ENCODE data around the gene HDLBP. TPM values are rescaled to one million over a fixed set of nuclear protein-coding genes. Genes with fewer than 3 reads are reported as not detected.

HDLBP gene
- total RNA-seq, 2 experiments from 2014 or later, result 170 to 176 TPM

DNA sequence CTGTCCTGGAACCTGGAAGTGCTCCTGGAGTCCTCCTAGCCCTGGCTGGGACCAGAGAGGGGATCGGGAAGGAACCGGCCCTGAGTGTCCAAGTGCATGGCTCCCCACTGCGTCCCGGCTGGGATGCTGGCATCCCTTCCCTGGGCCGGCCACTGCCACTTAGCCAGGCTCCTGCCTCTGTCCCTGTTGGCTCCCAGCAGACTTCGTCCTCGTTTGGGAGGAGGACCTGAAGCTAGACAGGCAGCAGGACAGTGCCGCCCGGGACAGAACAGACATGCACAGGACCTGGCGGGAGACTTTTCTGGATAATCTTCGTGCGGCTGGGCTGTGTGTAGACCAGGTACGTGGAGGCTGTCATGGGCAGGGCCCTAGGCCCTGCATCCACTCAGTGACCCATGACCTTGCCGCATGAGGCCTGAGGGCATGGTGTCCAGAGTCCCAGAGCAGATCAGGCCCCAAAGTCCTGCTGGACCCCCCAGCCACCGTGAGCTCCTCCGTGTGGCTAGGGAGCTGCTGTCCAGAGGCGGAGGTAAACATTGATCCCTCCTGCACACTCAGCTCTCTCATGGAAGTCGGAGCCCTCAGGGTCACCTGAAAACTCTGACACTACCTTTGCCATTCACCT is 119.9 kb downstream of the HDLBP start:
- intact Hi-C loops (cut with micrococcal nuclease; ENCODE audit: unreplicated experiment), result no loop called here
- H3K79me2 ChIP-seq (ENCODE audit: insufficient read depth, low read depth, low read length), result no peaks in the 10 kb centered on the region
- ChIA-PET CTCF (ENCODE audit: unreplicated experiment) (no interaction called here), POLR2A (interaction anchor here (0.6 kb wide), 1 partner anchor 21 kb away, joined by 3 read pairs; no protein-coding TSS in a partner anchor)
- no peak overlapping the region for H3K4me2 ChIP-seq (ENCODE audit: low read length)
- H3K9me3 ChIP-seq (ENCODE audit: low read length), result no peaks in the 10 kb centered on the region
- H3K36me3 ChIP-seq (ENCODE audit: insufficient read depth, low read length), result no peaks in the 10 kb centered on the region
- no peak overlapping the region for H3K27ac ChIP-seq (ENCODE audit: low read depth, low read length, poor library complexity, severe bottlenecking)
- H2AFZ ChIP-seq (ENCODE audit: low read length), result no peak overlapping the region
- H4K20me1 ChIP-seq (ENCODE audit: insufficient read depth, low read length), result no peaks in the 10 kb centered on the region
- no TSS peak for BruUV-seq (replicated peaks)
- H3K4me1 ChIP-seq (ENCODE audit: insufficient read depth, low read length, poor library complexity, severe bottlenecking), result no peaks in the 10 kb centered on the region
- TF ChIP-seq CTCF (conservative IDR thresholded peaks at IDR 0.05; ENCODE audit: low read length) (no peak), EZH2phosphoT487 (IDR thresholded peaks at IDR 0.05; ENCODE audit: borderline replicate concordance, low read depth, low read length) (no peak)
- H3K9me2 ChIP-seq (ENCODE audit: insufficient read depth, low read length), result no peaks in the 10 kb centered on the region
- H3K4me3 ChIP-seq (ENCODE audit: low read depth, low read length, poor library complexity, severe bottlenecking), result no peak overlapping the region
- no peak for DNase-seq (ENCODE audit: low spot score)

- TF ChIP-seq EZH2phosphoT487 (IDR thresholded peaks at IDR 0.05; ENCODE audit: borderline replicate concordance, low read depth, low read length), result no peak
- TF ChIP-seq CTCF (conservative IDR thresholded peaks at IDR 0.05; ENCODE audit: low read length), result no peak
- ChIA-PET POLR2A (interaction anchor here (0.7 kb wide), 1 partner anchor 228 kb away, joined by 4 read pairs; no protein-coding TSS in a partner anchor), CTCF (ENCODE audit: unreplicated experiment) (no interaction called here)
- DNase-seq (ENCODE audit: low spot score), result no peak
- no TSS peak for BruUV-seq (replicated peaks)
- Histone ChIP-seq H3K4me1 (ENCODE audit: insufficient read depth, low read length, poor library complexity, severe bottlenecking) (no peaks in the 10 kb centered on the region), H4K20me1 (ENCODE audit: insufficient read depth, low read length) (no peaks in the 10 kb centered on the region), H3K4me2 (ENCODE audit: low read length) (no peak overlapping the region), H3K79me2 (ENCODE audit: insufficient read depth, low read depth, low read length) (no peaks in the 10 kb centered on the region), H3K9me2 (ENCODE audit: insufficient read depth, low read length) (no peaks in the 10 kb centered on the region), H3K9me3 (ENCODE audit: low read length) (no peaks in the 10 kb centered on the region), H3K27ac (ENCODE audit: low read depth, low read length, poor library complexity, severe bottlenecking) (no peak overlapping the region), H3K4me3 (ENCODE audit: low read depth, low read length, poor library complexity, severe bottlenecking) (no peak overlapping the region), H3K36me3 (ENCODE audit: insufficient read depth, low read length) (no peaks in the 10 kb centered on the region), H2AFZ (ENCODE audit: low read length) (no peak overlapping the region)
- intact Hi-C loops (cut with micrococcal nuclease; ENCODE audit: unreplicated experiment), result no loop called here
These were observed 120.7 kb downstream of the HDLBP start for GRCh38 chr2:241194811-241195210.

DNA sequence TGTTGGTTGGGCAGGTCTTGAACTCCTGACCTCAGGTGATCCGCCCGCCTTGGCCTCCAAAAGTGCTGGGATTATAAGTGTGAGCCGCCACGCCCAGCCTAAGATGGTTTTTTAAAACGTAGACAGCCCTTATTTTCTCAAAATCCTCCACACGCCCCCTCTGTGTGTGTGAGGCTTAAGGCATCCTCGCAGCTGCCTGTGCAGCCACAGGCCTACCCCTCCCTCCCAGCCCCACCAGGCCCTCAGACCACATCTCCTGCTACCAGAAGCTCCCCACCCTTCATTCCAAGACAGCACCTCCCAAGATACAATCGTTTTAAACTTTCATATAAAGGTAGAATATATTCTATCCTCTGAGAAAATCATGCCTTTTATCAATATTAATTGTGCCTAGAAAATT is 122.2 kb downstream of the HDLBP start:
- no peak overlapping the region for H3K4me2 ChIP-seq (ENCODE audit: low read length)
- no peaks in the 10 kb centered on the region for H3K36me3 ChIP-seq (ENCODE audit: insufficient read depth, low read length)
- CTCF ChIA-PET (ENCODE audit: unreplicated experiment), result no interaction called here
- no peaks in the 10 kb centered on the region for H3K79me2 ChIP-seq (ENCODE audit: insufficient read depth, low read depth, low read length)
- no TSS peak for BruUV-seq (replicated peaks)
- H3K9me3 ChIP-seq (ENCODE audit: low read length), result no peaks in the 10 kb centered on the region
- no peak for DNase-seq (ENCODE audit: low spot score)
- peaks cover 6% of the 10 kb centered on the region for H3K4me1 ChIP-seq (ENCODE audit: insufficient read depth, low read length, poor library complexity, severe bottlenecking)
- H2AFZ ChIP-seq (ENCODE audit: low read length), result no peak overlapping the region
- no peak for TF ChIP-seq EZH2phosphoT487 (IDR thresholded peaks at IDR 0.05; ENCODE audit: borderline replicate concordance, low read depth, low read length)
- TF ChIP-seq CTCF (conservative IDR thresholded peaks at IDR 0.05; ENCODE audit: low read length), result no peak
- no peak overlapping the region for H3K4me3 ChIP-seq (ENCODE audit: low read depth, low read length, poor library complexity, severe bottlenecking)
- H4K20me1 ChIP-seq (ENCODE audit: insufficient read depth, low read length), result no peaks in the 10 kb centered on the region
- intact Hi-C loops (cut with micrococcal nuclease; ENCODE audit: unreplicated experiment), result no loop called here
- no peak overlapping the region for H3K27ac ChIP-seq (ENCODE audit: low read depth, low read length, poor library complexity, severe bottlenecking)
- POLR2A ChIA-PET, result no interaction called here
- no peaks in the 10 kb centered on the region for H3K9me2 ChIP-seq (ENCODE audit: insufficient read depth, low read length)
